VCaP (cell line): ENCODE measurements around the gene NUDT5.

Source experiments
- H3K27ac ChIP-seq: fragments of 450-650 bp; 2 replicates; pipeline ENCODE4 v1.5.1; 2017
- CTCF ChIP-seq: fragments of 450-650 bp; conservative IDR thresholded peaks from 2 replicates; pipeline ENCODE4 v1.5.1; 2017; ENCODE audit warnings: mild to moderate bottlenecking, moderate library complexity

The NUDT5 gene

GRCh38 chr10:12189426-12189825 is 6.3 kb downstream of the NUDT5 start:
- TF ChIP-seq CTCF: no peak
- no peak overlapping the region for H3K27ac ChIP-seq

- no peak for TF ChIP-seq CTCF
- no peak overlapping the region for H3K27ac ChIP-seq
Observed at GRCh38 chr10:12188656-12189055, 7.0 kb downstream of the NUDT5 start.

GRCh38 chr10:12187321-12187905 is 8.3 kb downstream of the NUDT5 start:
- H3K27ac ChIP-seq: no peak overlapping the region
- TF ChIP-seq CTCF: no peak

- H3K27ac ChIP-seq: no peak overlapping the region
- TF ChIP-seq CTCF: no peak
Observed at GRCh38 chr10:12186323-12186722, 9.4 kb downstream of the NUDT5 start.

GRCh38 chr10:12184165-12184564 is 11.5 kb downstream of the NUDT5 start:
- no peak for TF ChIP-seq CTCF
- no peak overlapping the region for H3K27ac ChIP-seq

- TF ChIP-seq CTCF: no peak
- H3K27ac ChIP-seq: no peak overlapping the region
Observed at GRCh38 chr10:12181065-12181775, 14.5 kb downstream of the NUDT5 start.

GRCh38 chr10:12180221-12180974 is 15.3 kb downstream of the NUDT5 start:
- TF ChIP-seq CTCF: no peak
- H3K27ac ChIP-seq: no peak overlapping the region
